Brain pericyte (primary cell): ENCODE data around the gene C8A.

ENCODE experiments used
- DNase-seq: peaks from one replicate; pipeline ENCODE4 v3.0.0-alpha.2; 2012; ENCODE audit warnings: low read depth, low spot score

The C8A gene

GRCh38 chr1:56890229-56890628 lies 35.6 kb downstream of the C8A start:
- DNase-seq: no peak

GRCh38 chr1:56894014-56894413 lies 39.4 kb downstream of the C8A start:
- DNase-seq: no peak

- DNase-seq: no peak
Observed at GRCh38 chr1:56897150-56898004, 42.8 kb downstream of the C8A start.

- no peak for DNase-seq
Observed at GRCh38 chr1:56898005-56898373, 43.4 kb downstream of the C8A start.

GRCh38 chr1:56898879-56899278 lies 44.3 kb downstream of the C8A start:
- DNase-seq: no peak

GRCh38 chr1:56901716-56902115 lies 47.1 kb downstream of the C8A start:
- no peak for DNase-seq

GRCh38 chr1:56903778-56904177 lies 49.2 kb downstream of the C8A start:
- DNase-seq: no peak

GRCh38 chr1:56904663-56905397 lies 50.2 kb downstream of the C8A start:
- no peak for DNase-seq

- DNase-seq: no peak
Observed at GRCh38 chr1:56905667-56906066, 51.1 kb downstream of the C8A start.

- no peak for DNase-seq
Observed at GRCh38 chr1:56908619-56909221, 54.1 kb downstream of the C8A start.

- no peak for DNase-seq
Observed at GRCh38 chr1:56910441-56910985, 55.9 kb downstream of the C8A start.

- DNase-seq: no peak
Observed at GRCh38 chr1:56911098-56911938, 56.7 kb downstream of the C8A start.

- no peak for DNase-seq
Observed at GRCh38 chr1:56912325-56912724, 57.7 kb downstream of the C8A start.

GRCh38 chr1:56915960-56916359 lies 61.4 kb downstream of the C8A start:
- no peak for DNase-seq

GRCh38 chr1:56916630-56917029 lies 62.0 kb downstream of the C8A start:
- DNase-seq: no peak

GRCh38 chr1:56917356-56917755 lies 62.8 kb downstream of the C8A start:
- DNase-seq: no peak

- DNase-seq: no peak
Observed at GRCh38 chr1:56920591-56921001, 66.0 kb downstream of the C8A start.

GRCh38 chr1:56921479-56921878 lies 66.9 kb downstream of the C8A start:
- DNase-seq: no peak

- DNase-seq: no peak
Observed at GRCh38 chr1:56922070-56922469, 67.5 kb downstream of the C8A start.

GRCh38 chr1:56922507-56922906 lies 67.9 kb downstream of the C8A start:
- no peak for DNase-seq

- no peak for DNase-seq
Observed at GRCh38 chr1:56923201-56923600, 68.6 kb downstream of the C8A start.
